ENCODE data around the gene MOGAT2.

GRCh38 chr11:75776546-75776945 lies 58.9 kb downstream of the MOGAT2 start:
- TF ChIP-seq POLR2A (IDR thresholded peaks at IDR 0.05) (no peak), CTCF (IDR thresholded peaks at IDR 0.05) (no peak), POLR2AphosphoS5 (IDR thresholded peaks at IDR 0.05; ENCODE audit: insufficient read depth in 1 of 2, low read depth in 1 of 2) (no peak)

All from vagina (tissue), 2 donors.